HEK293 (cell line): ENCODE measurements around the gene MUC21.

Experiments used
- CTCF ChIA-PET: fragments of 350-600 bp; formaldehyde crosslinking; extraction: SDS; loops from one replicate; lab custom pipeline; 2021; ENCODE audit warnings: antibody characterized with exemption; lab: Yijun Ruan, JAX
- POLR2A ChIA-PET: fragments of 300-600 bp; formaldehyde crosslinking; extraction: SDS; loops from one replicate; lab custom pipeline; 2020; ENCODE audit warnings: antibody characterized with exemption, inconsistent platforms; lab: Yijun Ruan, JAX
- H3K27ac ChIP-seq: fragments of 200-500 bp; sonication (Bioruptor generic); 2 replicates; pipeline ENCODE4 v1.5.1; 2014; ENCODE audit warnings: low read depth, low read length, control low read depth, inconsistent platforms; ENCODE audit errors: extremely low read depth
- H3K36me3 ChIP-seq, 2 experiments: fragments of 200-500 bp in 1 of 2; sonication (Bioruptor generic) in 1 of 2; 1 replicate in 1 of 2; 2 replicates in 1 of 2; pipeline ENCODE4 v1.5.1; 2014 to 2017; ENCODE audit warnings: inconsistent platforms in 2 of 2, low read length in 2 of 2; ENCODE audit not compliant: control insufficient read depth in 2 of 2, insufficient read depth in 1 of 2
- H3K4me1 ChIP-seq: fragments of 200-500 bp; sonication (Bioruptor generic); 2 replicates; pipeline ENCODE4 v1.5.1; 2014; ENCODE audit warnings: mild to moderate bottlenecking, low read length, inconsistent platforms; ENCODE audit not compliant: control insufficient read depth, insufficient read depth
- H3K4me3 ChIP-seq: 2 replicates; pipeline ENCODE4 v1.5.1; 2011; ENCODE audit warnings: low read depth, mild to moderate bottlenecking, control low read depth, low read length, moderate library complexity
- H3K9me3 ChIP-seq: fragments of 200-500 bp; sonication (Bioruptor generic); 2 replicates; pipeline ENCODE4 v1.5.1; 2014; ENCODE audit warnings: low read depth, low read length, inconsistent platforms; ENCODE audit not compliant: control insufficient read depth, insufficient read depth
- FEZF1 ChIP-seq: fragments of 450-650 bp; formaldehyde crosslinking; IDR thresholded peaks from 2 replicates; pipeline ENCODE4 v1.5.1; 2016; ENCODE audit warnings: missing biosample characterization, missing genetic modification characterization
- TCF7L2 ChIP-seq: IDR thresholded peaks from 2 replicates; pipeline ENCODE4 v1.6.1; 2011; ENCODE audit warnings: low read depth, mild to moderate bottlenecking, inconsistent platforms, low read length, moderate library complexity, borderline replicate concordance
- ZBTB1 ChIP-seq: fragments of 450-650 bp; formaldehyde crosslinking; IDR thresholded peaks from 2 replicates; pipeline ENCODE4 v1.5.1; 2016; ENCODE audit warnings: missing biosample characterization, missing genetic modification characterization
- ZBTB21 ChIP-seq: fragments of 450-650 bp; formaldehyde crosslinking; IDR thresholded peaks from 2 replicates; pipeline ENCODE4 v1.5.1; 2017; ENCODE audit warnings: missing biosample characterization, missing genetic modification characterization
- ZFP41 ChIP-seq: fragments of 450-650 bp; formaldehyde crosslinking; IDR thresholded peaks from 2 replicates; pipeline ENCODE4 v1.5.1; 2016; ENCODE audit warnings: missing biosample characterization, missing genetic modification characterization, borderline replicate concordance
- ZNF114 ChIP-seq: fragments of 450-650 bp; formaldehyde crosslinking; IDR thresholded peaks from 2 replicates; pipeline ENCODE4 v1.5.0; 2017; ENCODE audit warnings: missing biosample characterization, missing genetic modification characterization
- ZNF2 ChIP-seq: fragments of 450-650 bp; formaldehyde crosslinking; IDR thresholded peaks from 2 replicates; pipeline ENCODE4 v1.5.1; 2016; ENCODE audit warnings: missing biosample characterization, missing genetic modification characterization
- ZNF223 ChIP-seq: fragments of 450-650 bp; formaldehyde crosslinking; IDR thresholded peaks from 2 replicates; pipeline ENCODE4 v1.5.1; 2016; ENCODE audit warnings: missing biosample characterization, missing genetic modification characterization
- ZNF23 ChIP-seq: fragments of 450-650 bp; formaldehyde crosslinking; IDR thresholded peaks from 2 replicates; pipeline ENCODE4 v1.5.1; 2016; ENCODE audit warnings: missing biosample characterization, missing genetic modification characterization, borderline replicate concordance
- ZNF501 ChIP-seq: fragments of 450-650 bp; formaldehyde crosslinking; IDR thresholded peaks from 2 replicates; pipeline ENCODE4 v1.5.1; 2016; ENCODE audit warnings: missing biosample characterization, missing genetic modification characterization
- ZNF548 ChIP-seq: fragments of 450-650 bp; formaldehyde crosslinking; IDR thresholded peaks from 2 replicates; pipeline ENCODE4 v1.5.1; 2016; ENCODE audit warnings: missing biosample characterization, missing genetic modification characterization
- ZNF624 ChIP-seq: fragments of 450-650 bp; formaldehyde crosslinking; IDR thresholded peaks from 2 replicates; pipeline ENCODE4 v1.5.1; 2017; ENCODE audit warnings: missing biosample characterization, missing genetic modification characterization
- ZNF664 ChIP-seq: fragments of 450-650 bp; formaldehyde crosslinking; IDR thresholded peaks from 2 replicates; pipeline ENCODE4 v1.5.1; 2016; ENCODE audit warnings: missing biosample characterization, missing genetic modification characterization
- TF ChIP-seq, protein P1 (sequence below): fragments of 450-650 bp; formaldehyde crosslinking; IDR thresholded peaks from 2 replicates; pipeline ENCODE4 v1.5.1; 2016; ENCODE audit warnings: missing biosample characterization, missing genetic modification characterization
- TF ChIP-seq, protein P2 (sequence below): fragments of 450-650 bp; formaldehyde crosslinking; IDR thresholded peaks from 2 replicates; pipeline ENCODE4 v1.5.1; 2017; ENCODE audit warnings: missing biosample characterization, missing genetic modification characterization
- TF ChIP-seq, protein P3 (sequence below): fragments of 450-650 bp; formaldehyde crosslinking; IDR thresholded peaks from 2 replicates; pipeline ENCODE4 v1.5.1; 2016; ENCODE audit warnings: missing biosample characterization, missing genetic modification characterization
- TF ChIP-seq, protein P4 (sequence below): fragments of 450-650 bp; formaldehyde crosslinking; IDR thresholded peaks from 2 replicates; pipeline ENCODE4 v1.5.1; 2016; ENCODE audit warnings: missing biosample characterization, missing genetic modification characterization
- TF ChIP-seq, protein P5 (sequence below): fragments of 450-650 bp; formaldehyde crosslinking; IDR thresholded peaks from 2 replicates; pipeline ENCODE4 v1.5.1; 2016; ENCODE audit warnings: missing biosample characterization, missing genetic modification characterization
- TF ChIP-seq, protein P6 (sequence below): fragments of 450-650 bp; formaldehyde crosslinking; IDR thresholded peaks from 2 replicates; pipeline ENCODE4 v1.5.1; 2016; ENCODE audit warnings: missing biosample characterization, missing genetic modification characterization, borderline replicate concordance

Gene MUC21

DNA sequence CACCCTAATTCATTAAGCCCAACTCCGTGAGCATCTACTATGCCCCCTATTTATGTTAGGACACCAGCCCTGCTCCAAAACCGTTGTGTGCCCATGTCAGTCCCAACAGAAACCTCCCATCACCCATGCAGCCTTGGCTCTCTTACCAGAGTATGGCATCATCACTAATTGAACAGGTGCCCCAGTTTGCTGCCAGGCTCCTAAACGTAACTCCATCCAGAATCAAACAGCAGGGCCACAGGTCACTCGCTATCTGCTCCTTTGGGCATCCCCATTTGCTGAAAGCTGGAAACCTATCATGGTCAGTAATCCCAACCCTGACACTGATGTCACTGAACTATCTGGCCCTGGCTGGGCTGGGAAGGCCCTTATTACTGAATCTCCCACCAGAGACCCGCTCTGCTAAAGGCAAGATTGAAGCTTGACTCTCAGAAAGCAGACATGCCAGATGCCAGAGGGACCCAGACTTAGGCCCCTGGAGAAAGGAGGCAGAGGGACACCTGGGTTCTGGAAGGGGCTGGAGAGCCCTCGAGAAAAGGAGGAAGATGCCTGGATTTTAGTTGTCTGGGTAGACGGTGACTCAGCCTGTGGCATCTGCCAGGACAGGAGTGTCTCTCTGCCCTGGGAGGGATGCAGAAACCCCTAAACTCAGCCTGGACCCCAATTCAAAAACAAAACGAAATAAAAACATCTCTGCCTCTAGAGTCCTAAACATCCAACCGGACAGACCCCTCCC lies 28.7 kb upstream of the MUC21 start (continued):
- TF ChIP-seq, protein P1, sequence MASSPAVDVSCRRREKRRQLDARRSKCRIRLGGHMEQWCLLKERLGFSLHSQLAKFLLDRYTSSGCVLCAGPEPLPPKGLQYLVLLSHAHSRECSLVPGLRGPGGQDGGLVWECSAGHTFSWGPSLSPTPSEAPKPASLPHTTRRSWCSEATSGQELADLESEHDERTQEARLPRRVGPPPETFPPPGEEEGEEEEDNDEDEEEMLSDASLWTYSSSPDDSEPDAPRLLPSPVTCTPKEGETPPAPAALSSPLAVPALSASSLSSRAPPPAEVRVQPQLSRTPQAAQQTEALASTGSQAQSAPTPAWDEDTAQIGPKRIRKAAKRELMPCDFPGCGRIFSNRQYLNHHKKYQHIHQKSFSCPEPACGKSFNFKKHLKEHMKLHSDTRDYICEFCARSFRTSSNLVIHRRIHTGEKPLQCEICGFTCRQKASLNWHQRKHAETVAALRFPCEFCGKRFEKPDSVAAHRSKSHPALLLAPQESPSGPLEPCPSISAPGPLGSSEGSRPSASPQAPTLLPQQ (tag by site-specific recombination): no peak
- TF ChIP-seq, protein P2, sequence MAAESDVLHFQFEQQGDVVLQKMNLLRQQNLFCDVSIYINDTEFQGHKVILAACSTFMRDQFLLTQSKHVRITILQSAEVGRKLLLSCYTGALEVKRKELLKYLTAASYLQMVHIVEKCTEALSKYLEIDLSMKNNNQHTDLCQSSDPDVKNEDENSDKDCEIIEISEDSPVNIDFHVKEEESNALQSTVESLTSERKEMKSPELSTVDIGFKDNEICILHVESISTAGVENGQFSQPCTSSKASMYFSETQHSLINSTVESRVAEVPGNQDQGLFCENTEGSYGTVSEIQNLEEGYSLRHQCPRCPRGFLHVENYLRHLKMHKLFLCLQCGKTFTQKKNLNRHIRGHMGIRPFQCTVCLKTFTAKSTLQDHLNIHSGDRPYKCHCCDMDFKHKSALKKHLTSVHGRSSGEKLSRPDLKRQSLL (tag by site-specific recombination): no peak
- no peak for TF ChIP-seq ZBTB21 (tag by site-specific recombination)

DNA sequence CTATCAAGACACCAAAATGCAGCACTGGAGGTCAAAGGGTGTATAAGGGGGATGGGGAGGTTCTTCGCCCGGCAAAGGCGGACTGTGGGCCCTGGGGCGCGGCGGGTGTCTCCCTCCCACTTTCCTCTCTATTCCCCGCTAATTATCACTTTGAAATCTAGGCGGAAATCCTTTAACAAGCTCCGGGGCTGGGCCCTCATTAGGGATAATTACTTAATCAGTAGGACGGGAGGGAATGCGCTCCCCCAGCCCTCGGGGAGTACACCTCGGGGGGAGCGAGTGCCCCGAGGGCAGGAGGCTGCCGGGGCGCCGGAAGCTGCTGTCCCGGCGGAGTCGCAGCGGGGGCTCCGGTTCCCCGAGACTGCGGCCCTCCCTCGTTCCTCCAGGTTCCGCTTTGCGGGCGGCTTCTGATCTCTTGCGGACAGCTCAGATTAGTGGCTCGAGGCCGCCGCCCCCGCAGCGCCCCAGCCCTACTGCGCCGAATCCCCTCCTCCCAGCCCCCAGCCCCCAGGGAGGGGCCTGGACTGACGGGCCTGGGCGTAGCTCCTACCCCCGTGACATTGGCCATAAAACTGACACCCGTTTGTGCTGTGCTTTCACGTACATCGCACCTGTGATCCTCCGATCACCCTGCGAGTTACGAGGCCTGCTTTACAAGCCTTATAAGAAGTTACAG lies 28.0 kb upstream of the MUC21 start:
- Histone ChIP-seq H3K36me3 (no peaks in the 10 kb centered on the region), H3K27ac (no peak overlapping the region), H3K4me3 (peak overlapping the region; percentile 1; the same call in 1 of the 2 replicates), H3K9me3 (no peaks in the 10 kb centered on the region), H3K4me1 (no peaks in the 10 kb centered on the region)
- CTCF ChIA-PET: interaction anchor here (1.2 to 3.2 kb wide), 4 partner anchors 13 to 414 kb away, joined by 3 to 10 read pairs (median 4); no protein-coding TSS in a partner anchor
- TF ChIP-seq ZNF501 (no peak), TCF7L2 (0 out of 2 replicates have a peak, but pooled peaks have one; percentile 65)
- POLR2A ChIA-PET: interaction anchor here (1.1 kb wide), 1 partner anchor 13 kb away, joined by 4 read pairs; no protein-coding TSS in a partner anchor

DNA sequence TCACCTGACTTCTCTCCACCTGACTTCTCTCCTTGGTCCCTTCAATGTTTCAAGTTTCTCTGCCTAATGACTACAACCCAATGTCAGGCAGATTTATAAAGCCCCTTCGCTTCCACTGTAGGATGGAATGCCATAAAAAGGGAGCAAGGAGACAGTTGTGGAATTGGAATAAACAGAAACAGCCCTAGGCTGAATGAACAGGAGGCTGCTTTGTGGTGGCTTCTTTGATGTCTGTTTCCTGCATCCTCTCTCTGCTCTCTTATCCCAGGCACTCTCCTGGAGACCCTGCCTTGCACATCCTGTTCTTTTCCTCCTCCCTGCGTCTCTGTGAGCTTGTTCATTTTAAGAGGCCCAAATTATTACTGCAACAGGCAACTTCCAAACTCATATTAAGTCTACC lies 25.8 kb upstream of the MUC21 start:
- H3K9me3 ChIP-seq: no peaks in the 10 kb centered on the region
- H3K27ac ChIP-seq: no peak overlapping the region
- CTCF ChIA-PET: interaction anchor here (0.6 to 3.2 kb wide), 3 partner anchors 15 to 539 kb away, joined by 4 to 10 read pairs (median 5); no protein-coding TSS in a partner anchor
- no peak overlapping the region for H3K4me3 ChIP-seq
- H3K36me3 ChIP-seq: no peaks in the 10 kb centered on the region
- POLR2A ChIA-PET: no interaction called here
- peaks cover 2% of the 10 kb centered on the region; the same call in 1 of the 2 replicates for H3K4me1 ChIP-seq
- TF ChIP-seq, protein P1 (tag by site-specific recombination): no peak
- TF ChIP-seq ZNF23 (tag by site-specific recombination): no peak
- TF ChIP-seq, protein P3, sequence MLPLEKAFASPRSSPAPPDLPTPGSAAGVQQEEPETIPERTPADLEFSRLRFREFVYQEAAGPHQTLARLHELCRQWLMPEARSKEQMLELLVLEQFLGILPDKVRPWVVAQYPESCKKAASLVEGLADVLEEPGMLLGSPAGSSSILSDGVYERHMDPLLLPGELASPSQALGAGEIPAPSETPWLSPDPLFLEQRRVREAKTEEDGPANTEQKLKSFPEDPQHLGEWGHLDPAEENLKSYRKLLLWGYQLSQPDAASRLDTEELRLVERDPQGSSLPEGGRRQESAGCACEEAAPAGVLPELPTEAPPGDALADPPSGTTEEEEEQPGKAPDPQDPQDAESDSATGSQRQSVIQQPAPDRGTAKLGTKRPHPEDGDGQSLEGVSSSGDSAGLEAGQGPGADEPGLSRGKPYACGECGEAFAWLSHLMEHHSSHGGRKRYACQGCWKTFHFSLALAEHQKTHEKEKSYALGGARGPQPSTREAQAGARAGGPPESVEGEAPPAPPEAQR: no peak
- TF ChIP-seq, protein P4, sequence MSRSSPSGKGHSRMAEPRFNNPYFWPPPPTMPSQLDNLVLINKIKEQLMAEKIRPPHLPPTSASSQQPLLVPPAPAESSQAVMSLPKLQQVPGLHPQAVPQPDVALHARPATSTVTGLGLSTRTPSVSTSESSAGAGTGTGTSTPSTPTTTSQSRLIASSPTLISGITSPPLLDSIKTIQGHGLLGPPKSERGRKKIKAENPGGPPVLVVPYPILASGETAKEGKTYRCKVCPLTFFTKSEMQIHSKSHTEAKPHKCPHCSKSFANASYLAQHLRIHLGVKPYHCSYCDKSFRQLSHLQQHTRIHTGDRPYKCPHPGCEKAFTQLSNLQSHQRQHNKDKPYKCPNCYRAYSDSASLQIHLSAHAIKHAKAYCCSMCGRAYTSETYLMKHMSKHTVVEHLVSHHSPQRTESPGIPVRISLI (tag by site-specific recombination): no peak
- no peak for TF ChIP-seq ZNF223
- no peak for TF ChIP-seq FEZF1 (tag by site-specific recombination)
- TF ChIP-seq, protein P5, sequence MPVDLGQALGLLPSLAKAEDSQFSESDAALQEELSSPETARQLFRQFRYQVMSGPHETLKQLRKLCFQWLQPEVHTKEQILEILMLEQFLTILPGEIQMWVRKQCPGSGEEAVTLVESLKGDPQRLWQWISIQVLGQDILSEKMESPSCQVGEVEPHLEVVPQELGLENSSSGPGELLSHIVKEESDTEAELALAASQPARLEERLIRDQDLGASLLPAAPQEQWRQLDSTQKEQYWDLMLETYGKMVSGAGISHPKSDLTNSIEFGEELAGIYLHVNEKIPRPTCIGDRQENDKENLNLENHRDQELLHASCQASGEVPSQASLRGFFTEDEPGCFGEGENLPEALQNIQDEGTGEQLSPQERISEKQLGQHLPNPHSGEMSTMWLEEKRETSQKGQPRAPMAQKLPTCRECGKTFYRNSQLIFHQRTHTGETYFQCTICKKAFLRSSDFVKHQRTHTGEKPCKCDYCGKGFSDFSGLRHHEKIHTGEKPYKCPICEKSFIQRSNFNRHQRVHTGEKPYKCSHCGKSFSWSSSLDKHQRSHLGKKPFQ (tag by site-specific recombination): no peak
- TF ChIP-seq ZNF624: no peak
- TF ChIP-seq, protein P6, sequence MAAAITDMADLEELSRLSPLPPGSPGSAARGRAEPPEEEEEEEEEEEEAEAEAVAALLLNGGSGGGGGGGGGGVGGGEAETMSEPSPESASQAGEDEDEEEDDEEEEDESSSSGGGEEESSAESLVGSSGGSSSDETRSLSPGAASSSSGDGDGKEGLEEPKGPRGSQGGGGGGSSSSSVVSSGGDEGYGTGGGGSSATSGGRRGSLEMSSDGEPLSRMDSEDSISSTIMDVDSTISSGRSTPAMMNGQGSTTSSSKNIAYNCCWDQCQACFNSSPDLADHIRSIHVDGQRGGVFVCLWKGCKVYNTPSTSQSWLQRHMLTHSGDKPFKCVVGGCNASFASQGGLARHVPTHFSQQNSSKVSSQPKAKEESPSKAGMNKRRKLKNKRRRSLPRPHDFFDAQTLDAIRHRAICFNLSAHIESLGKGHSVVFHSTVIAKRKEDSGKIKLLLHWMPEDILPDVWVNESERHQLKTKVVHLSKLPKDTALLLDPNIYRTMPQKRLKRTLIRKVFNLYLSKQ (tag by site-specific recombination): no peak
- no peak for TF ChIP-seq ZNF114 (tag by site-specific recombination)
- no peak for TF ChIP-seq ZNF548 (tag by site-specific recombination)
- TF ChIP-seq ZBTB1 (tag by site-specific recombination): no peak
- no peak for TF ChIP-seq ZFP41 (tag by site-specific recombination)
- no peak for TF ChIP-seq ZNF2 (tag by site-specific recombination)
- TF ChIP-seq ZNF664 (tag by site-specific recombination): no peak
